Uterus (tissue), 2 donors: ENCODE data around the gene TRAPPC8.

Source experiments
- CTCF ChIP-seq, 4 experiments: fragments of 200-600 bp in 2 of 4; fragments of 450-650 bp in 2 of 4; sonication (generic) in 2 of 4; IDR thresholded peaks; one replicate each; pipeline ENCODE4 v1.5.1; 2016 to 2019; ENCODE audit warnings: antibody characterized with exemption in 4 of 4, mild to moderate bottlenecking in 2 of 4, moderate library complexity in 1 of 4
- POLR2A ChIP-seq, 2 donors: fragments of 450-650 bp; IDR thresholded peaks; one replicate each; pipeline ENCODE4 v1.6.1; 2016; ENCODE audit warnings: antibody characterized with exemption in 2 of 2, mild to moderate bottlenecking in 1 of 2, moderate library complexity in 1 of 2

- TF ChIP-seq CTCF (IDR thresholded peaks at IDR 0.05) (no peak), POLR2A (IDR thresholded peaks at IDR 0.05) (no peak)
Measured at GRCh38 chr18:31957728-31958127, 14.8 kb upstream of the TRAPPC8 start.
